AG04450 (cell line): ENCODE data around the gene EXOC3L4. TPM values are rescaled to one million over a fixed set of nuclear protein-coding genes. Genes with fewer than 3 reads are reported as not detected.

Experiments
- CTCF ChIA-PET: fragments of 300-600, 350-600 bp; formaldehyde crosslinking; extraction: SDS; loops from one replicate; lab custom pipeline; 2022; ENCODE audit warnings: antibody characterized with exemption, inconsistent platforms; lab: Charles Lee
- POLR2A ChIA-PET: fragments of 350-600 bp; formaldehyde crosslinking; extraction: SDS; loops from one replicate; lab custom pipeline; 2021; ENCODE audit warnings: antibody characterized with exemption, inconsistent platforms; lab: Yijun Ruan, JAX
- DNase-seq: peaks from one replicate; pipeline ENCODE4 v3.0.0-alpha.2; 2011; ENCODE audit warnings: low read depth, low spot score
- H3K27ac ChIP-seq: one replicate; pipeline ENCODE4 v1.5.1; 2012; ENCODE audit warnings: low read depth, low read length, control low read depth
- H3K27me3 ChIP-seq: one replicate; pipeline ENCODE4 v1.6.0; 2012; ENCODE audit warnings: low read length; ENCODE audit not compliant: control insufficient read depth, insufficient read depth
- H3K4me3 ChIP-seq: 2 replicates; pipeline ENCODE4 v1.5.1; 2011; ENCODE audit warnings: mild to moderate bottlenecking, low read depth, low read length, control low read depth
- H3K9me3 ChIP-seq: 2 replicates; pipeline ENCODE4 v1.5.1; 2012; ENCODE audit warnings: low read length; ENCODE audit not compliant: control insufficient read depth, insufficient read depth
- CTCF ChIP-seq: IDR thresholded peaks from 2 replicates; pipeline ENCODE4 v1.5.1; 2011; ENCODE audit warnings: low read depth, low read length, control low read depth, inconsistent platforms
- polyA plus RNA-seq: library from polyadenylated mRNA; depleted of rRNA; stranded (reverse); fragments of >200 nt; gene quantifications from 2 replicates; pipeline ENCODE4 v1.2.3, GENCODE V29; 2011; rRNA removed

Gene EXOC3L4
- polyA plus RNA-seq, 1 experiment: not detected

GRCh38 chr14:103156651-103157378 is 62.3 kb downstream of the EXOC3L4 start:
- ChIA-PET POLR2A (no interaction called here), CTCF (no interaction called here)
- Histone ChIP-seq H3K27me3 (peaks cover 38% of the 10 kb centered on the region), H3K4me3 (no peak overlapping the region), H3K9me3 (no peaks in the 10 kb centered on the region; the same call in 1 of the 2 replicates), H3K27ac (no peak overlapping the region)
- DNase-seq: no peak
- TF ChIP-seq CTCF: no peak

- CTCF ChIA-PET: no interaction called here
- TF ChIP-seq CTCF: no peak
- POLR2A ChIA-PET: no interaction called here
These were observed 63.4 kb downstream of the EXOC3L4 start for GRCh38 chr14:103157969-103158368.

GRCh38 chr14:103158688-103159087 is 64.2 kb downstream of the EXOC3L4 start:
- DNase-seq: no peak
- no peaks in the 10 kb centered on the region; the same call in 1 of the 2 replicates for H3K9me3 ChIP-seq
- H3K27me3 ChIP-seq: peaks cover 55% of the 10 kb centered on the region
- H3K4me3 ChIP-seq: no peak overlapping the region
- CTCF ChIA-PET: interaction anchor here (1.1 kb wide), 1 partner anchor 18 kb away, joined by 3 read pairs; no protein-coding TSS in a partner anchor
- POLR2A ChIA-PET: interaction anchor here (0.6 kb wide), 1 partner anchor 184 kb away, joined by 3 read pairs; no protein-coding TSS in a partner anchor
- TF ChIP-seq CTCF: no peak
- no peak overlapping the region for H3K27ac ChIP-seq

More at GRCh38 chr14:103157969-103158368, 63.4 kb downstream of the EXOC3L4 start:
- no peak overlapping the region for H3K4me3 ChIP-seq
- DNase-seq: no peak
- H3K27me3 ChIP-seq: peaks cover 48% of the 10 kb centered on the region
- no peak overlapping the region for H3K27ac ChIP-seq
- no peaks in the 10 kb centered on the region; the same call in 1 of the 2 replicates for H3K9me3 ChIP-seq

Other genes starting within 250 kb of the EXOC3L4 start
- gene AMN, start 172.1 kb upstream of the EXOC3L4 start, polyA plus RNA-seq: 0.06 TPM in 2 replicates
- 57.0 and 66.8 TPM in 2 replicates for gene CDC42BPB, start 37.2 kb upstream of the EXOC3L4 start, polyA plus RNA-seq
- gene LBHD2, start 10.5 kb upstream of the EXOC3L4 start, polyA plus RNA-seq: not detected in 2 replicates
- 15.3 and 20.2 TPM in 2 replicates for gene TNFAIP2, start 28.7 kb downstream of the EXOC3L4 start, polyA plus RNA-seq
- 365 and 477 TPM in 2 replicates for gene EIF5, start 239.5 kb downstream of the EXOC3L4 start, polyA plus RNA-seq